Esophagus squamous epithelium (tissue), 4 donors: Measurements from ENCODE around the gene TRIM37.
"Not testable (repeated sequence)": the region's sequence is repeated elsewhere in the genome, so short reads cannot be mapped to it uniquely, and the experiment has no call there.

Experiments
- CTCF ChIP-seq, 6 experiments: fragments of 450-650 bp in 4 of 6; fragments of 200-600 bp in 2 of 6; sonication (generic) in 2 of 6; IDR thresholded peaks; one replicate each; pipeline ENCODE4 v1.5.1; 2016 to 2019; ENCODE audit warnings: antibody characterized with exemption in 6 of 6, mild to moderate bottlenecking in 4 of 6, moderate library complexity in 4 of 6
- POLR2A ChIP-seq, 4 donors: fragments of 450-650 bp; IDR thresholded peaks; one replicate each; pipeline ENCODE4 v1.6.1; 2017; ENCODE audit warnings: antibody characterized with exemption in 4 of 4, mild to moderate bottlenecking in 4 of 4, moderate library complexity in 3 of 4

DNA sequence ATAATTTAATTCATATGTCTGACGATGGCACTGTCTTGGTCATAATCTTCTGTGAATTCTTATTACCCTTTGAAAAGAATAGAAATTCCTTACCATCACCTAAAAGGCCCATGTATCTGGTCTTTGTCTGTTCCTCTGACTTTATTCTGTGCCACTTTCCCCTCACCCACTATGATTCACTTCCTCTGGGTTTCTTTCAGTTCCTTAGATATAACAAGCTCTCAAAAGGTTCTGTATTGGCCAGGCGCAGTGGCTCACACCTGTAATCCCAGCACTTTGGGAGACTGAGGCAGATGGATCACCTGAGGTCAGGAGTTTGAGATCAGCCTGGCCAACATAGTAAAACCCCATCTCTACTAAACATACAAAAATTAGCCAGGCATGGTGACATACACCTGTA lies 152.3 kb downstream of the TRIM37 start:
- not testable (repeated sequence) for TF ChIP-seq POLR2A, CTCF (IDR thresholded peaks at IDR 0.05)
